PC-9 (cell line): ENCODE data around the gene TCHH. TPM values are rescaled to one million over a fixed set of nuclear protein-coding genes. Genes with fewer than 3 reads are reported as not detected.

Experiments
- BruUV-seq: library from RNA; stranded (reverse); fragments of 400-500 nt; replicated peaks from 2 replicates; lab custom pipeline; 2021; lab: Mats Ljungman, UMichigan
- CTCF ChIA-PET: fragments of 300-600 bp; sonication (Branson Sonifier 250); formaldehyde crosslinking; loops from one replicate; lab custom pipeline; 2022; ENCODE audit warnings: antibody characterized with exemption; lab: Charles Lee
- POLR2A ChIA-PET: fragments of 300-600 bp; sonication (Branson Sonifier 250); formaldehyde crosslinking; loops from one replicate; lab custom pipeline; 2022; ENCODE audit warnings: antibody characterized with exemption; ENCODE audit not compliant: unreplicated experiment; lab: Charles Lee
- DNase-seq, 2 experiments: peaks; one replicate each; pipeline versions ENCODE4 v3.0.0 to v3.0.0-alpha.2; 2015 to 2022; ENCODE audit warnings: mixed read lengths in 1 of 2
- H2AFZ ChIP-seq: fragments of 200-600 bp; sonication (generic); 2 replicates; pipeline ENCODE4 v1.8.1; 2017; ENCODE audit warnings: antibody characterized with exemption
- H3F3A ChIP-seq: fragments of 200-600 bp; sonication (generic); 2 replicates; pipeline ENCODE4 v1.8.1; 2017; ENCODE audit warnings: antibody characterized with exemption, mild to moderate bottlenecking, low read depth; ENCODE audit not compliant: insufficient read depth
- H3K27ac ChIP-seq: fragments of 200-600 bp; sonication (generic); 2 replicates; pipeline ENCODE4 v1.6.1; 2016; ENCODE audit warnings: mixed run types
- H3K27me3 ChIP-seq: fragments of 200-600 bp; sonication (generic); 2 replicates; pipeline ENCODE4 v1.6.1; 2016; ENCODE audit warnings: low read depth, mixed run types; ENCODE audit not compliant: insufficient read depth
- H3K36me3 ChIP-seq: fragments of 200-600 bp; sonication (generic); 2 replicates; pipeline ENCODE4 v1.6.1; 2016; ENCODE audit warnings: low read depth, mixed run types
- H3K4me1 ChIP-seq: fragments of 200-600 bp; sonication (generic); replicated peaks from 2 replicates; pipeline ENCODE4 v1.6.1; 2016; ENCODE audit warnings: mixed run types; ENCODE audit not compliant: insufficient read depth
- H3K4me2 ChIP-seq: fragments of 200-600 bp; sonication (generic); 2 replicates; pipeline ENCODE4 v1.6.1; 2017; ENCODE audit warnings: mixed run types
- H3K4me3 ChIP-seq: fragments of 200-600 bp; sonication (generic); 2 replicates; pipeline ENCODE4 v1.6.1; 2016; ENCODE audit warnings: mixed run types
- H3K79me2 ChIP-seq: fragments of 200-600 bp; sonication (generic); 2 replicates; pipeline ENCODE4 v1.6.1; 2017; ENCODE audit warnings: low read depth, mixed run types
- H3K9me2 ChIP-seq: fragments of 200-600 bp; sonication (generic); 2 replicates; pipeline ENCODE4 v1.8.1; 2017; ENCODE audit warnings: mild to moderate bottlenecking; ENCODE audit not compliant: insufficient read depth
- H3K9me3 ChIP-seq: fragments of 200-600 bp; sonication (generic); 2 replicates; pipeline ENCODE4 v1.8.1; 2016; ENCODE audit warnings: low read depth; ENCODE audit not compliant: insufficient read depth
- H4K20me1 ChIP-seq: fragments of 200-600 bp; sonication (generic); 2 replicates; pipeline ENCODE4 v1.8.1; 2017; ENCODE audit not compliant: insufficient read depth
- CTCF ChIP-seq: fragments of 200-600 bp; sonication (generic); conservative IDR thresholded peaks from 2 replicates; pipeline ENCODE4 v1.6.1; 2017; ENCODE audit warnings: mixed run types, antibody characterized with exemption, mild to moderate bottlenecking, moderate library complexity
- EZH2 ChIP-seq: fragments of 200-600 bp; sonication (generic); IDR thresholded peaks from 2 replicates; pipeline ENCODE4 v1.8.0; 2017; ENCODE audit warnings: antibody characterized with exemption, low read depth
- intact Hi-C: fragments of 100-400 bp; cut with micrococcal nuclease; formaldehyde crosslinking; loops from one replicate; pipeline ENCODE4 v1.10.0; 2022; ENCODE audit not compliant: unreplicated experiment
- total RNA-seq: library from RNA; stranded (reverse); gene quantifications from 2 replicates; pipeline ENCODE4 v1.2.3, GENCODE V29; 2021

The TCHH gene
- total RNA-seq, 1 experiment from 2014 or later: 0.04 TPM

- BruUV-seq: no TSS peak
- no peaks in the 10 kb centered on the region for H3K9me2 ChIP-seq
- H2AFZ ChIP-seq: no peak overlapping the region
- TF ChIP-seq CTCF (no peak), EZH2 (no peak)
- no peaks in the 10 kb centered on the region for H3F3A ChIP-seq
- no peak overlapping the region for H3K27ac ChIP-seq
- H4K20me1 ChIP-seq: no peaks in the 10 kb centered on the region
- no peaks in the 10 kb centered on the region for H3K36me3 ChIP-seq
- H3K79me2 ChIP-seq: no peaks in the 10 kb centered on the region
- no peak for DNase-seq
- H3K27me3 ChIP-seq: peaks cover 11% of the 10 kb centered on the region; the same call in 1 of the 2 replicates
- ChIA-PET CTCF (interaction anchor here (0.5 kb wide), 1 partner anchor 27 kb away, joined by 3 read pairs; no protein-coding TSS in a partner anchor), POLR2A (no interaction called here)
- H3K4me3 ChIP-seq: no peak overlapping the region
- H3K4me1 ChIP-seq: no peaks in the 10 kb centered on the region
- intact Hi-C loops: no loop called here
- H3K9me3 ChIP-seq: no peaks in the 10 kb centered on the region
- H3K4me2 ChIP-seq: no peak overlapping the region
These were observed 48.1 kb downstream of the TCHH start for GRCh38 chr1:152067150-152067549.

GRCh38 chr1:152061952-152062351 lies 53.3 kb downstream of the TCHH start:
- H3K4me3 ChIP-seq: no peak overlapping the region
- H3F3A ChIP-seq: no peaks in the 10 kb centered on the region
- no peaks in the 10 kb centered on the region for H3K79me2 ChIP-seq
- H3K27ac ChIP-seq: no peak overlapping the region
- intact Hi-C loops: no loop called here
- no peaks in the 10 kb centered on the region for H3K9me3 ChIP-seq
- H3K27me3 ChIP-seq: peaks cover 41% of the 10 kb centered on the region
- H3K4me2 ChIP-seq: no peak overlapping the region
- ChIA-PET POLR2A (no interaction called here), CTCF (no interaction called here)
- no peaks in the 10 kb centered on the region for H3K4me1 ChIP-seq
- no peak for DNase-seq
- H3K36me3 ChIP-seq: no peaks in the 10 kb centered on the region
- H2AFZ ChIP-seq: no peak overlapping the region
- TF ChIP-seq EZH2 (no peak), CTCF (no peak)
- H4K20me1 ChIP-seq: no peaks in the 10 kb centered on the region
- no TSS peak for BruUV-seq
- no peaks in the 10 kb centered on the region for H3K9me2 ChIP-seq

Other genes starting within 250 kb of the TCHH start
- 24.1 and 41.4 TPM in 2 replicates for gene THEM4, start 205.9 kb downstream of the TCHH start, total RNA-seq
- 966 and 1,436 TPM in 2 replicates for gene S100A10, start 121.6 kb downstream of the TCHH start, total RNA-seq
- 578 and 868 TPM in 2 replicates for gene S100A11, start 78.4 kb downstream of the TCHH start, total RNA-seq
- not detected in 2 replicates for gene TCHHL1, start 26.4 kb downstream of the TCHH start, total RNA-seq
- gene RPTN, start 43.8 kb upstream of the TCHH start, total RNA-seq: not detected in 2 replicates
- not detected in 2 replicates for gene HRNR, start 108.7 kb upstream of the TCHH start, total RNA-seq
- gene FLG, start 209.8 kb upstream of the TCHH start, total RNA-seq: not detected in 2 replicates
- gene FLG2, start 244.6 kb upstream of the TCHH start, total RNA-seq: not detected in 2 replicates